Urinary bladder (tissue), 4 donors: ENCODE results near the gene CGB7. TPM values are rescaled to one million over a fixed set of nuclear protein-coding genes. Genes with fewer than 3 reads are reported as not detected.
A peak's percentile ranks its signal among the peaks of the same experiment; 100 is the strongest.

ENCODE experiments used
- DNase-seq: peaks from one replicate; pipeline ENCODE4 v3.0.0-alpha.2; 2015; ENCODE audit errors: extremely low spot score
- H3K27ac ChIP-seq: one replicate; pipeline ENCODE4 v1.5.1; 2013; ENCODE audit warnings: low read depth, mild to moderate bottlenecking, moderate library complexity
- H3K36me3 ChIP-seq: one replicate; pipeline ENCODE4 v1.6.1; 2013; ENCODE audit warnings: mild to moderate bottlenecking, moderate library complexity; ENCODE audit not compliant: insufficient read depth
- H3K4me1 ChIP-seq: one replicate; pipeline ENCODE4 v1.6.1; 2013; ENCODE audit warnings: mild to moderate bottlenecking, moderate library complexity; ENCODE audit not compliant: insufficient read depth
- H3K4me3 ChIP-seq: one replicate; pipeline ENCODE4 v1.5.1; 2013; ENCODE audit warnings: low read depth, low read length
- WGBS: extraction: QIAGEN DNeasy Blood & Tissue Kit; methylation state at CpG from one replicate; pipeline ENCODE4 v1.1.7; 2013; 5-methylcytosine and 5-hydroxymethylcytosine counted together
- polyA plus RNA-seq: library from polyadenylated mRNA; stranded (reverse); fragments of 200-250 nt; gene quantifications from one replicate; pipeline ENCODE4 v1.2.3, GENCODE V29; 2013
- total RNA-seq: library from RNA; depleted of rRNA; stranded (reverse); fragments of >200 nt; gene quantifications from one replicate; pipeline ENCODE4 v1.2.3, GENCODE V29; 2014
- donor health status: healthy with polysubstance abuse.
- donor health status: healthy.

The CGB7 gene
- not detected for total RNA-seq
- 0.37 TPM for polyA plus RNA-seq

DNA sequence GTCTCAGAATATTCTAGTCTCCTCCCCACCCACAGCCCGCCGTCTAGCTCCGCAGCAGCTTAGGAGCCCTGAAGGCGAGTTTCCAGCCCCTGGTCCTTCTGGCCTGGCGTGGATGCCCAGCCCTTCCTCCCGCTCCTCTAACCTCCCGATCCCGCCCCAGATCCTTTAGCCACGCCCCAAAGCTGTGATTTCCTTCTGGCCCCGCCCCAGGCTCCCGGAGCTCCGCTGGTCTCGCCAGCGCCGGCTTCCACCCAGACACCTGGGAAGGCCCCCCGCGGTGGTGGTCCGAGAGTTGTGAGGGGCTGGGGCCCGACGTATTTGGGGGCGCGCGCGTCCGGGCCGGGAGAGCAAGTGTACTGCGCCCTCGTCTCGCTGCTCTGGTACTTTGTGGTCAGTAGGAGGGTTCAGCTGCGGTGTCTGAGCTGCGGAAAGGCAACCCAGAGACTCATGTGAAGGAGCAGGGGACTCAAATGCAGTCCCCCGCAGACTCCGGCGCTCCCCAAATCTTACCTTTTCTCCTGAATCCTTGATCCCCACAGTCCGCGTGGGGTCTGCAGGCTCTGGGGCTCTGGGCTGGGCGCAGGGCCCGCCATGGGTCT lies at the start of gene CGB7:
TSS of gene CGB7 (minus strand) at position 114 of the 599 bp plus-strand sequence. CDS start 2,374 bp downstream, outside the sequence.
- no peak for DNase-seq

DNA sequence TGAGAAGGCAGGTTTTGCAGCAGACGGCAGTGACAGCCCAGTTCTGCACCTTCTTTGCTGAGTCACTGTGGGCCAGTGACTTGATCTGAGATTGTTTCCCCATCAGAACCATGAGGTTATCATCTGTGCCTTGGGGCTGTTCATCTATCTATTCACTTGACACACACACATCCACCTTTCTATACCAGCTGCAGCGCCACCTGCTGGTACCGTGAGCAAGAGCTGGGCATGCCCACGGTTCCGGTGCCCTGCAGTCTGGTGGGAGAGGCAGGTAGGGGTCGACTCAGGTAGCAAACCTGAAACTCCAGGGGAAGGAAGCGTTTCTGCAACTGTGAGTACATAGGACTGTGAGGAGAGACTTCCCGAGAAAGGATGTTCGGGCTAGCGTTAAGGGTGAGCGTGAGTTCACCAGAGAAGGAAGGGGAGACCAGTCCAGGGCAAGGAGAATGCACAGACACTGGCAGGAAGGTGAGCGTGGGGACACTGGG lies 49.1 kb upstream of the CGB7 start:
- H3K4me1 ChIP-seq, result no peaks in the 10 kb centered on the region
- no peak overlapping the region for H3K27ac ChIP-seq
- H3K36me3 ChIP-seq, result peaks cover 4% of the 10 kb centered on the region
- H3K4me3 ChIP-seq, result no peak overlapping the region
- WGBS, result 62% methylated on average over 12 of the region's 12 CpGs
- DNase-seq, result no peak

More for the DNA sequence above, at the start of gene CGB7:
- no peaks in the 10 kb centered on the region for H3K4me1 ChIP-seq
- 5% methylated on average over 38 of the region's 38 CpGs for WGBS
- H3K27ac ChIP-seq, result no peak within 1 kb of the TSS
- H3K36me3 ChIP-seq, result no peaks in the 10 kb centered on the region
- H3K4me3 ChIP-seq, result peak within 1 kb of the TSS; percentile 46

DNA sequence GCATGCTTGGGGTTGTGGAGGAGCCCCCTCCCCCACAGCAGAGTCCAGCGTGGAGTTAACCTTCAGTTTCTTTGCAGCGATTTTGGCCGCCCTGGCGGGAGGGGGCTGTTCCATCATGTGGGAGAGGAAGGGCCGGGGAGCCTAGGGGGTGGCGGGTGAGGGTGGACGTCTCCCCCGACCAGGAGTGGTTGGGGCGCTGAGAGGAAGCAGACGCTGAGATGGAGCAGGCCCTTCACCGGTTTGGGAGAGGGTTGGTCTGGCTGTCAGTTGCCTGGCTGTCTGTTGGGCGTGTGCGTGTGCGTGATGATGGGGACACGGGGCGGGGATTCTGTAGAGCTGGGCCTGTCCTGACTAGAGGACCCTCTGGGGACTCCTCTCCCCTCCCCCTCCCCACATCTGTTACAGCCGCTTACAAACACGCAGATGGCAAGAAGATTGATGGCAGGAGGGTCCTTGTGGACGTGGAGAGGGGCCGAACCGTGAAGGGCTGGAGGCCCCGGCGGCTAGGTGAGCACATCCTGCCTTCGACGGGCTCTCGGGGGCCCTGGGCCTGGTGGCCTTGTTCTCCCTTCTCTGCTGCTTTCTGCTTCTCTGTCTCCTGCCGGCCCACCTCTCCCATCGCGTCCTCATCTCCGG lies 46.8 kb upstream of the CGB7 start:
- Histone ChIP-seq H3K36me3 (peaks cover 6% of the 10 kb centered on the region), H3K4me3 (no peak overlapping the region), H3K27ac (no peak overlapping the region), H3K4me1 (no peaks in the 10 kb centered on the region)
- 79% methylated on average over 30 of the region's 30 CpGs for WGBS
- no peak for DNase-seq

DNA sequence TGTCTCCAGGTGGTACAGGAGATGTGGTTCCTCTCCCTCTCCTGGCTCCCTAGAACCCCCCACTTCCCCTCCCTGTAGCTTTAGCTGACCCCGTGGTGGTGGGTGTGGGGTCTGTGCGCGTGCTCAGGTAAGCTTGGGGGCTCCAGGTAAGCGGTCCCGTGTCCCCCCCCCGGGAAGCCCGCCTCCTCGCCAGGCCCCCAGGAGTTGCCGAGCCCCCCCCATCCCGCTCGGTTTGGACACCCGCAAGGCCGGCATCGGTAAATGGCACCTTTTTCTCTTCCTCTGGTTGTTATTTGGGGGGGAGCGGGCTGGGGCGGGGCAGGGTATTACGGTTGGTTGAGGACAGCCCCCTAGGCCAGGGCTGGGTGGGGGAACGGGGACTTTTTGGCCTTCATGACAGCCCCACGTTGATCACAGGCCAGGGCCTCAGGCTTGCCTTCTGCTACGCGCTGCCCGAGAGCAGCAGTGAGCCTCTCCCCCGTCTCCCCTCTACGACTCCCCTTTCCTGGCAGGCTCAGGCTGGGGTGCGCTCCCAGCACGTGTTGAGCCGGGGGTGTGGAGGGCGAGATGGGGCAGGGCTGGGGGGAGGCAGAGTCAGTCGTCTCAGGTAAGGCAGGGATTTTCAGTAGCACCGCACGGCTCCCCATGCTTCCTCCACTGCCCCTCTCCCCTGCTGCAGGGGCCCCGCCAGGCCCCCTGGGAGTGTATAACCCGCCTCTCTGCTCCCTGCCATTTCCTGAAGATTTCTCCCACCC lies 46.0 kb upstream of the CGB7 start:
- 85% methylated on average over 33 of the region's 33 CpGs for WGBS
- H3K4me1 ChIP-seq, result no peaks in the 10 kb centered on the region
- no peak overlapping the region for H3K27ac ChIP-seq
- H3K4me3 ChIP-seq, result no peak overlapping the region
- DNase-seq, result no peak
- H3K36me3 ChIP-seq, result peaks cover 6% of the 10 kb centered on the region

DNA sequence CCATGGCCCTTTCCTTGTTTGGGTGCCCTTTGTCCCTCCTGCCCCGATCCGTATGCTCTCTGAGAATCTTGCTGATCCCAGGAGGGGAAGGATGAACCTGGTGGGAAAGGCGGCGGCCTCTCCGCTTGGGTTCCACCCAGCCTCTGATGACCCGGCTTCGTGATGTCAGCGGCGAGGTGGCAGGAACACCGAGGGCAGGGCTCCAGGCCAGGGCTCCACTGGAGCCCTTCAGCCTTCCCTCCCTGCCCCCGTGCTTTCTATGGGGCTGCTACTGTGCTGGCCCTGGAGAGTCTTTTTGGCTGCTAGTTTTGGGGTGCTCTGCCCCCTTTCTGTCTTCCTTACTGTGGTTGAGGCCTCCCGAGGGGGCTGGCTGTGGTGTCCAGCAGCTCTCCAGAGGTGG lies 44.8 kb upstream of the CGB7 start:
- DNase-seq, result no peak
- 88% methylated on average over 12 of the region's 12 CpGs for WGBS
- no peak overlapping the region for H3K4me3 ChIP-seq
- peaks cover 2% of the 10 kb centered on the region for H3K36me3 ChIP-seq
- H3K27ac ChIP-seq, result no peak overlapping the region
- H3K4me1 ChIP-seq, result no peaks in the 10 kb centered on the region

DNA sequence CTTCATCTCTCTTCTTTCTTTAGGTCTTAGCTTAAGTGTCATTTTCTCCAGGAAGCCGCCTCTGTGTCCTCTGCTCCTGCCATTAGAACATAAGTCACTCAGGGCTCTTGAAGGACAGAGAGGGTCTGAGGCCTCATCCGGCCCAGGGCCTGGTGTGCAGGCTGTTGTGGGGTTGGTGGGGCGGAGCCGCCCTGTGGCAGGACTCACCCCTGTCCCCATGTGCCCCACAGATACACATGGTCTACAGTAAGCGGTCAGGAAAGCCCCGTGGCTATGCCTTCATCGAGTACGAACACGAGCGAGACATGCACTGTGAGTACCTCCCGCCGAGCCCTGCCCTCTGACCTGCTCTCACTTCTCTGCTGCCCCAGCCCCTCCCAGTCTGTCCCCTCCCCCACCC lies 43.6 kb upstream of the CGB7 start:
- H3K4me3 ChIP-seq, result no peak overlapping the region
- 88% methylated on average over 12 of the region's 12 CpGs for WGBS
- no peak for DNase-seq
- peaks cover 2% of the 10 kb centered on the region for H3K36me3 ChIP-seq
- no peak overlapping the region for H3K27ac ChIP-seq
- H3K4me1 ChIP-seq, result no peaks in the 10 kb centered on the region

DNA sequence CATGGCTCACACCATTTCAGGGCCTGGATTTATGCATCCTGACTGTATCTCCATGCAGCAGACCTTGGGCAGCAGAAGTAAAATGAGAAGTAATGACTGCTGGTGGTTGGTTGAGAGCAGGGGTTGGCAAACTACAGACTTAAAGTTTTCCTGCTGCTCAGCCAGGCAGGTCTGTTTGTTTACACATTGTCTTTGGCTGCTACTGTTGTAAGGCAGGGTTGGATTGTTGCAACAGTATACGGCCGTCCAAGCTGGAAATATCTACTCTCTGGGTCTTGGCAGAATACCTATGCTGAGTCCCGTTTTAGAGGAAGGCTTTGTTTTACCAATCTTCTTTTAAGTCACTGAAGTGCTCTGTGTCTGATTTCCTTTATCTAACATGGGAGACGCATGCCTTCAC lies 41.2 kb upstream of the CGB7 start:
- Histone ChIP-seq H3K27ac (no peak overlapping the region), H3K4me3 (no peak overlapping the region), H3K4me1 (no peaks in the 10 kb centered on the region), H3K36me3 (peaks cover 2% of the 10 kb centered on the region)
- 73% methylated on average over 4 of the region's 4 CpGs for WGBS
- no peak for DNase-seq

DNA sequence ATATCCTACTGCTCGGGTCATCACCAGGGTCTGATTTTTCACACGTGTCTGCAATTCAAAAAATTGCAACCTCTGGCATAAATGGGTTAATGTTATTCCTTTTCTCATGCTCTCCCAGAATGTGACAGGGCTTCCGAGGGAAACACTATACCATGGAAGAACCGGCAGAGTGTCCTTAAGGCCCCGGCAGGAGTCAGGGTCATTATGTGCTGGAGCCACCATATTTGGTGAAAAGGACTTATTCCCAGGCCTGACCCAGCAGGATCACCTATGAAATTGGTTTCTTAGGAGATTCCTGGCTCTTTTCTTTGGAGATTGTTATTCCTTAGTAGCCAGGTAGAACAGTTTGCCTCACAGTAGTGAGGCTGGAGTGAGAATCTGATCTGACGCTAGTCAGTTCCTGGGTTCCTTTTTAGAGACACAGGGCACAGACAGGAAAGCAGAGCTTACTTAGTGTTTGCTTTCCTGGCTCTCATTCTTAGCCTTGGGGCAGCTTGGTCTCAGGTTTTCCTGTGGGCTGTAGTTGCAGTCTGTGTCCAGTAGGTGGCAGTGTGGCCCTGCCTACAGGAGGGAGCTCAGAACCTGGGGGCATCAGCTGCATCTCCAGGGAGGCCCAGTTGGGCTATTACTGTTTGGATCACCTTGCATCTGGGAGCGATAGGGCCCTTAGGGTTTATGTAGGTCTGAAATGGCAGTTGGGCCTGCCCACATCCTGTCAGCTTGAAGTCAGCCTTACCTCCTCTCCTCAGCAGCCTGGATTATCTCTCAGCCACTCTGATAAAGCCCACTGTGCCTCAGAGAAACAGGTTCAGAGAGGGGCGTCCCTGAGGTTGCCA lies 40.1 kb upstream of the CGB7 start:
- 49% methylated on average over 8 of the region's 8 CpGs for WGBS

DNA sequence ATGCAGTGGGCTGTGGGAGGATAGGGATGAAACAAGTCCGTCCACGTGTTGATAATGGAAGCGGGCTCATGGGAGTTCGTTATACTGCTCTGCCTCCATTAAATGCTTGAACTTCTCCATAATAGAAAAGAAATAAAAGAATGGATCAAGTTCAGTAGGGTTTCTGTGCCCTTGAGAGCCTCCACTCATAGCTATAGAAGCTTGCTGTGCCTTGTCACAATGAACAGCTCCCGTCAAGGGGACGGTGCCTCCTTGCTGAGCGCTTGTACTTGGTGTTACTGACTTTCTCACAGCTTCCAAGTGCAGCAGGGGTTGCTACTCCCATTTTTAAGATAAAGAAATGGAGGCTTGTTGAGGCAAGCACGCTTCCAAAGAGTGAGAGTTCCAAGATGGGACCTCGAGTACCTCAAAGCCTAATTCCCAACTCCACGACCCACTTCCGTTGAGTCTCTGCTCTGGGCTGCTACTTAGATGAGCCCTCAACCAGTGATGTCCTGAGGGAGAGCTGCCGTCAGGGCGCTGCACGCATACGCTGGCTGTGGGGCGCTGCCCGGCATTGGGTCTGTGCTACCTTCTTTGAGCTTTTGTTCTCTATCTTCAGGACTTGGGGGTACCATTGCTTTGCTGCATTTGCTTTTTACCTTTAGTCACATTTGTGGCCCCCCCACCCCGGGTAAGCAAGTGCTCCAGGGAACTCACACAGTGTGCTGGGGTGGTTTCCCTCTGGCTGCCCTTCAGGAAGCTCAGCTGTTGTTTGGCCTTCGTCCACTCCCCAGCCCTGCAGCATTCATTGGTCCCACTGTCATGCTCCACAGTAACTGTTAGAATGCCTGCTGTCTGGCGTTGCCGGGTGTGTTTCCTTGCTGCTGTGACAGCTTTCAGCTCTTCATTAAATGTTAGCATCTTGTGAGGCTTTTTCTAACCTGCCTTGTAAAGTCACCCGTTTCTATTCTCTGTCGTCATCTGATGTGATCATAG lies 37.2 kb upstream of the CGB7 start:
- H3K4me3 ChIP-seq, result no peak overlapping the region
- no peak overlapping the region for H3K27ac ChIP-seq
- no peaks in the 10 kb centered on the region for H3K4me1 ChIP-seq
- 71% methylated on average over 23 of the region's 23 CpGs for WGBS
- DNase-seq, result no peak
- peaks cover 3% of the 10 kb centered on the region for H3K36me3 ChIP-seq

More for the DNA sequence above, 40.1 kb upstream of the CGB7 start:
- no peak for DNase-seq
- no peaks in the 10 kb centered on the region for H3K4me1 ChIP-seq
- no peak overlapping the region for H3K27ac ChIP-seq
- no peak overlapping the region for H3K4me3 ChIP-seq
- H3K36me3 ChIP-seq, result peaks cover 2% of the 10 kb centered on the region

DNA sequence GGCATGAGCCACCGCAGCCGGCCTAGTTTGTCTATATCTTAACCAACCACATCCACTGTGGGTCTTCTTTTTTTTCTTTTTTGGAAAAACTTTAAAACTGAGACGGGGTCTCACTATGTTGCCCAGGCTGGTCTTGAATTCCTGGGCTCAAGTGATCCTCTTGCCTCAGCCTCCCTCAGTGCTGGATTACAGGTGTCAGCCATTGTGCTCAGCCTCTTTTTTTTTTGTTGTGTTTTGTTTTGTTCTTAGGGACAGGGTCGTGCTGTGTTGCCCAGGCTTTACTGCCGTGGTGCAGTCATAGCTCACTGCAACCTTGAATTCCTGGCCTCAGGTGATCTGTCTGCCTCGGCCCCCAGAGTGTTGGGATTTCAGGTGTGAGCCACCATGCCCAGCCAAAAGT lies 35.1 kb upstream of the CGB7 start:
- DNase-seq, result no peak
- H3K27ac ChIP-seq, result no peak overlapping the region
- H3K36me3 ChIP-seq, result peaks cover 3% of the 10 kb centered on the region
- no peak overlapping the region for H3K4me3 ChIP-seq
- no peaks in the 10 kb centered on the region for H3K4me1 ChIP-seq
- WGBS, result 89% methylated on average over 6 of the region's 6 CpGs

DNA sequence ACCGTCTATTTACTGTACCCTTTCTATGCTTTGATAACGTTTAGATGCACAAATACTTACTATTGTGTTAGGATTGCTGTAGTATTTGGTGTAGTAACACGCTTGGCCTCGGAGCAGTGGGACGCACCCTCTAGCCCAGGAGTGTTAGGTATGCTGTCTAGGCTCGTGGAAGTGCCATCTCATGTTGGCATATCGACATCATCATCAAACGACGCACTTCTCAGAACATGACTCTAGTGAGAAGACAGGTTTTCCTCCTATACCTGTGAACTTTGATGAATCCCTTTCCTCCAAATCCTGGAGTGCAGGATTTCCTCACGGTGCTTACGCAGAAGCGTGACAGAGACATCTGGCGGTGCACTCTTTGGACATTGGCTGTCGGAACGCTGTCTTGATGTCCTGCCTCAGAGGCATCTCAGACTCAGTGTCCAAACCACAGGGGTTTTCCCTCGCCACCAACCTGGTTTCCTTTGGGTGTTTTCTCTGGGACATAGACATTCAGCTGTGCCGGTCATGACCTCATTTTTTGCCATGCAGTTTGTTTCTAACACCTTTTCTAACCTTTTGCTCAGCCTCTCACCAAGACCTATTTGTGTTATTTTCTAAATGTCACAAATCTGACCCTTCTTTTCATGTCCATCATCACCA lies 34.0 kb upstream of the CGB7 start:
- DNase-seq, result no peak
- peaks cover 3% of the 10 kb centered on the region for H3K36me3 ChIP-seq
- H3K4me1 ChIP-seq, result no peaks in the 10 kb centered on the region
- 94% methylated on average over 17 of the region's 17 CpGs for WGBS
- no peak overlapping the region for H3K27ac ChIP-seq
- no peak overlapping the region for H3K4me3 ChIP-seq

DNA sequence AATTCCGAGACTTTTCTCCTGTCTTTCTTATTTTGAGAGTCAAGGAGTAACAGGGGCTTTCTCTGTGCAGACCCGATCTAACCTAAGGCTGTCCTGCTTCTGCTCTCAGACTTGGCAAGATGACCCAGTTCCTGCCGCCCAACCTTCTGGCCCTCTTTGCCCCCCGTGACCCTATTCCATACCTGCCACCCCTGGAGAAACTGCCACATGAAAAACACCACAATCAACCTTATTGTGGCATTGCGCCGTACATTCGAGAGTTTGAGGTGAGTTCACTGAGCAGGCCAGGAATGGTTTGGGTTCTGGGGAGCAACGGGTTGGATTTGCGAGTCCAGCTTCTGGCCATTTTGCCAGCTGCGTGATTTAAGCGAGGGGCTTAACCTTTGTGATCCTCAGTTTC lies 28.7 kb upstream of the CGB7 start:
- WGBS, result 59% methylated on average over 11 of the region's 11 CpGs
- Histone ChIP-seq H3K4me3 (peak overlapping the region; percentile 86), H3K27ac (no peak overlapping the region), H3K4me1 (no peaks in the 10 kb centered on the region), H3K36me3 (no peaks in the 10 kb centered on the region)
- no peak for DNase-seq
